Kidney (tissue), 14 donors: ENCODE data around the gene PLSCR1. TPM values are rescaled to one million over a fixed set of nuclear protein-coding genes. Genes with fewer than 3 reads are reported as not detected.
A peak's percentile ranks its signal among the peaks of the same experiment; 100 is the strongest.

ENCODE experiments used
- DNase-seq, 5 donors: peaks; one replicate each; pipeline ENCODE4 v3.0.0-alpha.2; 2013 to 2020
- FAIRE-seq: peaks from 2 replicates; lab custom pipeline; 2012; peaks lifted over from hg19 to GRCh38; lab: Jason Lieb, UNC
- H3K27ac ChIP-seq, 2 donors: one replicate each; pipeline ENCODE4 v1.7.0; 2013; ENCODE audit warnings: low read depth in 2 of 2, low read length in 2 of 2, inconsistent platforms in 1 of 2
- H3K27me3 ChIP-seq: one replicate; pipeline ENCODE4 v1.7.1; 2013; ENCODE audit warnings: low read length, inconsistent platforms; ENCODE audit not compliant: control insufficient read depth, insufficient read depth
- H3K36me3 ChIP-seq, 3 donors: one replicate each; pipeline versions ENCODE4 v1.7.0 to v1.7.1; 2013; ENCODE audit warnings: low read length in 3 of 3, control low read depth in 1 of 3, inconsistent platforms in 1 of 3; ENCODE audit not compliant: insufficient read depth in 3 of 3, control insufficient read depth in 2 of 3
- H3K4me1 ChIP-seq, 3 donors: one replicate each; pipeline versions ENCODE4 v1.7.0 to v1.7.1; 2013; ENCODE audit warnings: low read length in 3 of 3, inconsistent platforms in 1 of 3, low read depth in 1 of 3; ENCODE audit not compliant: control insufficient read depth in 2 of 3, insufficient read depth in 2 of 3
- H3K4me3 ChIP-seq, 3 donors: one replicate each; pipeline versions ENCODE4 v1.7.0 to v1.8.1; 2013; ENCODE audit warnings: low read length in 3 of 3, control low read depth in 1 of 3, inconsistent platforms in 1 of 3
- H3K9ac ChIP-seq, 3 donors: one replicate each; pipeline versions ENCODE4 v1.7.0 to v1.7.1; 2013; ENCODE audit warnings: low read length in 3 of 3, control low read depth in 1 of 3, inconsistent platforms in 1 of 3
- H3K9me3 ChIP-seq, 3 donors: one replicate each; pipeline versions ENCODE4 v1.7.0 to v1.7.1; 2013; ENCODE audit warnings: low read length in 3 of 3, control low read depth in 1 of 3, inconsistent platforms in 1 of 3; ENCODE audit not compliant: control insufficient read depth in 2 of 3, insufficient read depth in 1 of 3
- CTCF ChIP-seq: IDR thresholded peaks from 3 replicates; pipeline ENCODE4 v1.5.1; 2012; ENCODE audit warnings: mild to moderate bottlenecking, moderate library complexity, borderline replicate concordance; ENCODE audit not compliant: insufficient read depth; ENCODE audit errors: extremely low read depth
- intact Hi-C: fragments of 100-400 bp; cut with DNase I; formaldehyde crosslinking; loops from one replicate; pipeline ENCODE4 v1.11.1; 2022
- polyA plus RNA-seq: library from polyadenylated mRNA; stranded (reverse); fragments of 350-450 nt; fragmentation: Illumina TruSeq; extraction: RNeasy Lipid Tissue Mini Kit (QIAGEN cat#74804); gene quantifications from one replicate; pipeline ENCODE4 v1.2.3, GENCODE V29; 2014; ENCODE audit warnings: low read depth, low replicate concordance; ENCODE audit not compliant: insufficient read depth
- total RNA-seq: library from RNA; stranded (reverse); fragmentation: NEBNext Ultra II Directional; extraction: Animal tissue kit (Norgen Biotek cat#: 25700); gene quantifications from one replicate; pipeline ENCODE4 v1.2.1, GENCODE V29; 2021
- donor health status: control.
- donor health status: control.
- donor health status: control.
- donor health status: control.
- donor health status: control.
- donor health status: DM: yes; HTN: yes; CAD: no.
- donor health status: Normal renal cell carcinoma (clear cell type).

PLSCR1 gene
- total and polyA plus RNA-seq, 2 donors from 2014 or later = 53.5 to 266 TPM

DNA sequence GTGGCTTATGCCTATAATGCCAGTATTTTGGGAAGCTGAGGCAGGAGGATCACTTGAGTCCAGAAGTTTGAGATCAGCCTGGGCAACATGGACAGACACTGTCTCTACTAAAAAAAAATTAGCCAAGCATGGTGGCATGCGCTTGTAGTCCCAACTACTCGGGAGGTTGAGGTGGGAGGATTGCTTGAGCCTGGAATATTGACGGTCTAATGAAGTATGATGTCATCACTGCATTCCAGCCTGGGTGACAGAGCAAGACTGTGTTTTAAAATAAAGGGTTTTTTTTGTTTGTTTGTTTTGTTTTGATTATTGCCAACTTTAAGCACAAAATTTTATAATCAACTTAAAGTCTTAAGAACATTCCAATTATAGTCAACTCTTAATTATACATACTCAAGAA is 6.8 kb downstream of the PLSCR1 start:
- no peaks in the 10 kb centered on the region for H3K27me3 ChIP-seq
- H3K4me3 ChIP-seq = no peak overlapping the region
- DNase-seq (no peak), FAIRE-seq (no peak)
- H3K4me1 ChIP-seq = peaks cover 0 to 16% (median 8%) of the 10 kb centered on the region in 3 donors
- peaks cover 0 to under 1% (median 0%) of the 10 kb centered on the region in 3 donors for H3K36me3 ChIP-seq
- intact Hi-C loops = no loop called here
- H3K9me3 ChIP-seq = no peaks in the 10 kb centered on the region
- H3K27ac ChIP-seq = no peak overlapping the region
- no peak for TF ChIP-seq CTCF
- no peak overlapping the region for H3K9ac ChIP-seq

GRCh38 chr3:146536681-146537080 is 7.7 kb downstream of the PLSCR1 start:
- FAIRE-seq = no peak
- Histone ChIP-seq H3K4me1 (peaks cover 0 to 11% (median 3%) of the 10 kb centered on the region in 3 donors), H3K27me3 (no peaks in the 10 kb centered on the region), H3K4me3 (no peak overlapping the region), H3K9ac (no peak overlapping the region), H3K9me3 (no peaks in the 10 kb centered on the region), H3K36me3 (peaks cover 0 to 6% (median 3%) of the 10 kb centered on the region in 3 donors), H3K27ac (peak overlapping the region in 1 of 2 donors; percentile 3)
- intact Hi-C loops = no loop called here
- no peak for TF ChIP-seq CTCF
- DNase-seq = no peak

- no peaks in the 10 kb centered on the region for H3K9me3 ChIP-seq
- peaks cover 0 to 8% (median 0%) of the 10 kb centered on the region in 3 donors for H3K4me1 ChIP-seq
- intact Hi-C loops = no loop called here
- no peak overlapping the region for H3K9ac ChIP-seq
- FAIRE-seq (no peak), DNase-seq (peak in 1 of 5 donors; percentile 29)
- TF ChIP-seq CTCF = no peak
- H3K27me3 ChIP-seq = no peaks in the 10 kb centered on the region
- no peak overlapping the region for H3K4me3 ChIP-seq
- peaks cover 0 to 7% (median 6%) of the 10 kb centered on the region in 3 donors for H3K36me3 ChIP-seq
- H3K27ac ChIP-seq = no peak overlapping the region
Measured at GRCh38 chr3:146532406-146532805, 12.0 kb downstream of the PLSCR1 start.

- no peak overlapping the region for H3K27ac ChIP-seq
- H3K27me3 ChIP-seq = no peaks in the 10 kb centered on the region
- no peak overlapping the region for H3K4me3 ChIP-seq
- FAIRE-seq = no peak
- intact Hi-C loops = no loop called here
- no peak overlapping the region for H3K9ac ChIP-seq
- DNase-seq = no peak
- H3K4me1 ChIP-seq = no peaks in the 10 kb centered on the region
- no peak for TF ChIP-seq CTCF
- H3K36me3 ChIP-seq = peaks cover 0 to 7% (median 6%) of the 10 kb centered on the region in 3 donors
- H3K9me3 ChIP-seq = no peaks in the 10 kb centered on the region
Measured at GRCh38 chr3:146530609-146531008, 13.8 kb downstream of the PLSCR1 start.
